Prostate gland (tissue), 2 donors: ENCODE results near the gene SUGCT.

Experiments used
- CTCF ChIP-seq, 4 experiments: fragments of 200-600 bp in 2 of 4; fragments of 450-650 bp in 2 of 4; sonication (generic) in 2 of 4; IDR thresholded peaks; 1 replicate in 3 of 4; 2 replicates in 1 of 4; pipeline ENCODE4 v1.5.1; 2016 to 2019; ENCODE audit warnings: antibody characterized with exemption in 4 of 4, mild to moderate bottlenecking in 2 of 4, moderate library complexity in 2 of 4
- POLR2A ChIP-seq: fragments of 450-650 bp; IDR thresholded peaks from one replicate; pipeline ENCODE4 v1.6.1; 2016; ENCODE audit warnings: antibody characterized with exemption, mild to moderate bottlenecking
- POLR2AphosphoS5 ChIP-seq: sonication (generic); formaldehyde crosslinking; IDR thresholded peaks from one replicate; pipeline ENCODE4 v1.6.1; 2017; ENCODE audit warnings: antibody characterized with exemption

- TF ChIP-seq CTCF (IDR thresholded peaks at IDR 0.05) (no peak), POLR2A (no peak), POLR2AphosphoS5 (no peak)
Observed at GRCh38 chr7:40148671-40149070, 13.9 kb downstream of the SUGCT start.
